GM23338 (cell line): Measurements from ENCODE around the gene AP1M1. TPM values are rescaled to one million over a fixed set of nuclear protein-coding genes. Genes with fewer than 3 reads are reported as not detected.

Experiments
- ATAC-seq: fragments of 200-7000 bp; cut with Tn5 transposase; 3 replicates; pipeline ENCODE4 v1.9.1; 2020
- DNase-seq: peaks from one replicate; pipeline ENCODE4 v3.0.0-alpha.2; 2015; ENCODE audit warnings: low spot score
- H2AFZ ChIP-seq: fragments of 200-600 bp; sonication (generic); 2 replicates; pipeline ENCODE4 v1.8.0; 2016; ENCODE audit warnings: antibody characterized with exemption, mild to moderate bottlenecking, moderate library complexity
- H3F3A ChIP-seq: fragments of 200-600 bp; sonication (generic); replicated peaks from 2 replicates; pipeline ENCODE4 v1.8.0; 2017; ENCODE audit warnings: antibody characterized with exemption, mixed run types, low read depth
- H3K27ac ChIP-seq: fragments of 200-600 bp; sonication (generic); 2 replicates; pipeline ENCODE4 v1.6.1; 2016; ENCODE audit warnings: low read depth
- H3K27me3 ChIP-seq: fragments of 200-600 bp; sonication (generic); 2 replicates; pipeline ENCODE4 v1.8.0; 2016; ENCODE audit warnings: mild to moderate bottlenecking, mixed run types, moderate library complexity; ENCODE audit not compliant: insufficient read depth
- H3K36me3 ChIP-seq: fragments of 200-600 bp; sonication (generic); 2 replicates; pipeline ENCODE4 v1.8.0; 2016; ENCODE audit warnings: mild to moderate bottlenecking; ENCODE audit not compliant: insufficient read depth
- H3K4me1 ChIP-seq: fragments of 200-600 bp; sonication (generic); 2 replicates; pipeline ENCODE4 v1.8.0; 2016; ENCODE audit warnings: mild to moderate bottlenecking, moderate library complexity; ENCODE audit not compliant: insufficient read depth
- H3K4me2 ChIP-seq: fragments of 200-600 bp; sonication (generic); 2 replicates; pipeline ENCODE4 v1.7.1; 2017; ENCODE audit warnings: mixed run types
- H3K4me3 ChIP-seq: fragments of 200-600 bp; sonication (generic); 2 replicates; pipeline ENCODE4 v1.6.1; 2016; ENCODE audit warnings: mixed run types
- H3K79me2 ChIP-seq: fragments of 200-600 bp; sonication (generic); replicated peaks from 2 replicates; pipeline ENCODE4 v1.8.0; 2017; ENCODE audit warnings: mild to moderate bottlenecking; ENCODE audit not compliant: insufficient read depth
- H3K9me2 ChIP-seq: fragments of 200-600 bp; sonication (generic); 2 replicates; pipeline ENCODE4 v1.8.0; 2017; ENCODE audit not compliant: insufficient read depth
- H4K20me1 ChIP-seq: fragments of 200-600 bp; sonication (generic); replicated peaks from 2 replicates; pipeline ENCODE4 v1.8.0; 2017; ENCODE audit warnings: mild to moderate bottlenecking; ENCODE audit not compliant: insufficient read depth
- H3K27ac Mint-ChIP-seq: 2 replicates; pipeline ENCODE4 v1.8.0; 2020; ENCODE audit warnings: inconsistent platforms, mild to moderate bottlenecking, moderate library complexity, mixed read lengths
- H3K27me3 Mint-ChIP-seq: 3 replicates; pipeline ENCODE4 v1.8.0; 2022; ENCODE audit warnings: low read depth, mild to moderate bottlenecking, moderate library complexity, mixed read lengths, inconsistent platforms; ENCODE audit not compliant: insufficient read depth, poor library complexity
- H3K36me3 Mint-ChIP-seq: 3 replicates; pipeline ENCODE4 v1.8.0; 2021; ENCODE audit warnings: low read depth, mild to moderate bottlenecking, inconsistent platforms, moderate library complexity, mixed read lengths
- H3K4me1 Mint-ChIP-seq: 3 replicates; pipeline ENCODE4 v1.8.0; 2020; ENCODE audit warnings: mild to moderate bottlenecking, inconsistent platforms, mixed read lengths
- H3K4me3 Mint-ChIP-seq: 3 replicates; pipeline ENCODE4 v1.8.0; 2021; ENCODE audit warnings: moderate library complexity, mild to moderate bottlenecking, inconsistent platforms, mixed read lengths
- H3K9me3 Mint-ChIP-seq: 3 replicates; pipeline ENCODE4 v1.8.0; 2020; ENCODE audit warnings: moderate library complexity, mild to moderate bottlenecking, inconsistent platforms, mixed read lengths
- CREB1 ChIP-seq: fragments of 250-450 bp; sonication (Bioruptor Pico); IDR thresholded peaks from 2 replicates; pipeline ENCODE4 v1.5.0; 2020; ENCODE audit warnings: low read depth, mild to moderate bottlenecking, moderate library complexity
- EZH2 ChIP-seq: fragments of 200-600 bp; sonication (generic); IDR thresholded peaks from one replicate; pipeline ENCODE4 v1.8.0; 2017; ENCODE audit warnings: antibody characterized with exemption, mild to moderate bottlenecking, low read depth; ENCODE audit not compliant: unreplicated experiment
- EZH2phosphoT487 ChIP-seq: fragments of 200-600 bp; sonication (generic); IDR thresholded peaks from one replicate; pipeline ENCODE4 v1.8.1; 2018; ENCODE audit warnings: antibody characterized with exemption; ENCODE audit not compliant: unreplicated experiment
- JUNB ChIP-seq: IDR thresholded peaks from one replicate; pipeline ENCODE4 v1.6.1; 2016; ENCODE audit warnings: antibody characterized with exemption; ENCODE audit not compliant: unreplicated experiment
- NANOG ChIP-seq: IDR thresholded peaks from 2 replicates; pipeline ENCODE4 v1.6.1; 2016; ENCODE audit warnings: antibody characterized with exemption, borderline replicate concordance
- POLR2AphosphoS5 ChIP-seq: IDR thresholded peaks from 2 replicates; pipeline ENCODE4 v1.6.1; 2016; ENCODE audit warnings: antibody characterized with exemption, low read depth
- STAT1 ChIP-seq: IDR thresholded peaks from one replicate; pipeline ENCODE4 v1.6.1; 2016; ENCODE audit warnings: antibody characterized with exemption; ENCODE audit not compliant: unreplicated experiment
- polyA plus RNA-seq: library from polyadenylated mRNA; unstranded; fragments of >200 nt; fragmentation: Nextera tagmentation; extraction: Ambion mirVana; gene quantifications from 2 replicates; pipeline ENCODE4 v1.2.1, GENCODE V29; 2016
- total RNA-seq: library from RNA; depleted of rRNA; stranded (reverse); fragments of >200 nt; shearing (Covaris generic); gene quantifications from 2 replicates; pipeline ENCODE4 v1.2.3, GENCODE V29; 2014
- TF ChIP-seq, protein P1 (sequence below), 2 experiments: fragments of 200-600 bp in 1 of 2; sonication (generic) in 1 of 2; conservative IDR thresholded peaks; 2 replicates each; pipeline versions ENCODE4 v1.5.1 to v1.6.1; 2016 to 2017; ENCODE audit warnings: antibody characterized with exemption in 2 of 2, low read depth in 2 of 2, mild to moderate bottlenecking in 2 of 2, moderate library complexity in 1 of 2
- TF ChIP-seq, protein P2 (sequence below): IDR thresholded peaks from 2 replicates; pipeline ENCODE4 v1.6.1; 2016; ENCODE audit warnings: antibody characterized with exemption
- TF ChIP-seq, protein P3 (sequence below): IDR thresholded peaks from one replicate; pipeline ENCODE4 v1.6.1; 2018; ENCODE audit warnings: antibody characterized with exemption; ENCODE audit not compliant: unreplicated experiment

AP1M1 gene
- total and polyA plus RNA-seq, 2 experiments from 2014 or later, result 22.0 to 32.0 TPM

DNA sequence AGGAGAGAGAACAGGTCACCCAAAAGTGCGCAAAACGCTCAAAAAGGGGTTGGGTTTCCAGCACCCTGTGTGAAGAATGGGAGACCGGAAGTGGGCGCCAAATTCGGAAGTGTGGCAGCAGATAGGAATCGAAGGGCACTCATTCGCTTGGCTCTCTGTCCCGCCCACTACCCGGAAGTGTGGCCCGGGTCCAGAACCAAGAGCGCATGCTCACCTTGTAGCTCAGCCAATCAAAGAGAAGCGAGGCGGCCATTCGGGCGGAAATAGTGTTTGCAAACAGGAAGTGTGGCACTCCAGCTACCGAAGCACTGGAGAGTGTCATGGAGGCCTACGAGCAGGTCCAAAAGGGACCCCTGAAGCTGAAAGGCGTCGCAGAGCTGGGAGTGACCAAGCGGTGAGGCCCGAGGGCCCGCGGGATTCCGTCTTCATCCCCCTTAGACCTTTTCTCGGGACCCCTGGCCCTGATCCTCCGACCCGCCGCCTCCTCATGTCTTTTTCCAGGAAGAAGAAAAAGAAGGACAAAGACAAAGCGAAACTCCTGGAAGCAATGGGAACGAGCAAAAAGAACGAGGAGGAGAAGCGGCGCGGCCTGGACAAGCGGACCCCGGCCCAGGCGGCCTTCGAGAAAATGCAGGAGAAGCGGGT is 12.5 kb upstream of the AP1M1 start, which contains the start of gene FAM32A (continued):
- TF ChIP-seq NANOG (no peak), CREB1 (peak; percentile 57; the same call in 1 of the 2 replicates)
- TF ChIP-seq, protein P1, sequence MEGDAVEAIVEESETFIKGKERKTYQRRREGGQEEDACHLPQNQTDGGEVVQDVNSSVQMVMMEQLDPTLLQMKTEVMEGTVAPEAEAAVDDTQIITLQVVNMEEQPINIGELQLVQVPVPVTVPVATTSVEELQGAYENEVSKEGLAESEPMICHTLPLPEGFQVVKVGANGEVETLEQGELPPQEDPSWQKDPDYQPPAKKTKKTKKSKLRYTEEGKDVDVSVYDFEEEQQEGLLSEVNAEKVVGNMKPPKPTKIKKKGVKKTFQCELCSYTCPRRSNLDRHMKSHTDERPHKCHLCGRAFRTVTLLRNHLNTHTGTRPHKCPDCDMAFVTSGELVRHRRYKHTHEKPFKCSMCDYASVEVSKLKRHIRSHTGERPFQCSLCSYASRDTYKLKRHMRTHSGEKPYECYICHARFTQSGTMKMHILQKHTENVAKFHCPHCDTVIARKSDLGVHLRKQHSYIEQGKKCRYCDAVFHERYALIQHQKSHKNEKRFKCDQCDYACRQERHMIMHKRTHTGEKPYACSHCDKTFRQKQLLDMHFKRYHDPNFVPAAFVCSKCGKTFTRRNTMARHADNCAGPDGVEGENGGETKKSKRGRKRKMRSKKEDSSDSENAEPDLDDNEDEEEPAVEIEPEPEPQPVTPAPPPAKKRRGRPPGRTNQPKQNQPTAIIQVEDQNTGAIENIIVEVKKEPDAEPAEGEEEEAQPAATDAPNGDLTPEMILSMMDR (conservative IDR thresholded peaks at IDR 0.05; ENCODE audit: low read depth in 2 of 2), result no peak
- TF ChIP-seq, protein P2, sequence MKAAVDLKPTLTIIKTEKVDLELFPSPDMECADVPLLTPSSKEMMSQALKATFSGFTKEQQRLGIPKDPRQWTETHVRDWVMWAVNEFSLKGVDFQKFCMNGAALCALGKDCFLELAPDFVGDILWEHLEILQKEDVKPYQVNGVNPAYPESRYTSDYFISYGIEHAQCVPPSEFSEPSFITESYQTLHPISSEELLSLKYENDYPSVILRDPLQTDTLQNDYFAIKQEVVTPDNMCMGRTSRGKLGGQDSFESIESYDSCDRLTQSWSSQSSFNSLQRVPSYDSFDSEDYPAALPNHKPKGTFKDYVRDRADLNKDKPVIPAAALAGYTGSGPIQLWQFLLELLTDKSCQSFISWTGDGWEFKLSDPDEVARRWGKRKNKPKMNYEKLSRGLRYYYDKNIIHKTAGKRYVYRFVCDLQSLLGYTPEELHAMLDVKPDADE, result peak; percentile 87

DNA sequence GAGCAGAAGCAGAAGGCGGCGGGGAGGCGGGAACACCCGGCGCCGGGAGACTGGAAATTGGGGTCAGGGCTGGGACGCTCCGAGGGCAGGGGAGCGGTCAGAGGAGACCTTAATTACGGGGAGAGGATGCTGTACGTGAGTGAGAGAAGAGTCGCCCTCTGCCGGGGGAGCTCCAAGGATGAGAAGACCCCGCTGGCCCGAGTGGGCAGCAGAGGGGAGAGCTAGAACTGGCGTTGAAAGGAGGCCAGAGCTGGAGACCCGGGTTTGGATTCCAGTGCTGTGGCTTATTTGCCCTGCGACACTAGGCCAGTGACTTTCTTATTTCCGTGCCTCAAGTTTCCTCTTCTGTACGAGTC is 12.0 kb upstream of the AP1M1 start:
- H3K4me1 Mint-ChIP-seq, result peaks cover 3% of the 10 kb centered on the region; the same call in 2 of the 3 replicates
- Histone ChIP-seq H3K79me2 (peaks cover 15% of the 10 kb centered on the region), H3F3A (no peaks in the 10 kb centered on the region), H3K4me1 (no peaks in the 10 kb centered on the region), H3K4me3 (peak overlapping the region; percentile 64), H2AFZ (peak overlapping the region; percentile 15; the same call in 1 of the 2 replicates), H3K9me2 (no peaks in the 10 kb centered on the region), H4K20me1 (peaks cover 4% of the 10 kb centered on the region; the same call in 1 of the 2 replicates), H3K27me3 (no peaks in the 10 kb centered on the region), H3K4me2 (peak overlapping the region; percentile 91), H3K36me3 (no peaks in the 10 kb centered on the region; the same call in 1 of the 2 replicates), H3K27ac (no peak overlapping the region)
- peak; percentile 81 for ATAC-seq
- H3K4me3 Mint-ChIP-seq, result peak overlapping the region; percentile 95
- peaks cover 32% of the 10 kb centered on the region for H3K36me3 Mint-ChIP-seq
- H3K27me3 Mint-ChIP-seq, result peaks cover 12% of the 10 kb centered on the region
- peak overlapping the region; percentile 98 for H3K27ac Mint-ChIP-seq
- no peaks in the 10 kb centered on the region for H3K9me3 Mint-ChIP-seq
- DNase-seq, result peak; percentile 78
- TF ChIP-seq STAT1 (no peak), EZH2phosphoT487 (no peak)
- TF ChIP-seq, protein P1 (conservative IDR thresholded peaks at IDR 0.05; ENCODE audit: low read depth in 2 of 2), result peak; percentile 46 to 57

DNA sequence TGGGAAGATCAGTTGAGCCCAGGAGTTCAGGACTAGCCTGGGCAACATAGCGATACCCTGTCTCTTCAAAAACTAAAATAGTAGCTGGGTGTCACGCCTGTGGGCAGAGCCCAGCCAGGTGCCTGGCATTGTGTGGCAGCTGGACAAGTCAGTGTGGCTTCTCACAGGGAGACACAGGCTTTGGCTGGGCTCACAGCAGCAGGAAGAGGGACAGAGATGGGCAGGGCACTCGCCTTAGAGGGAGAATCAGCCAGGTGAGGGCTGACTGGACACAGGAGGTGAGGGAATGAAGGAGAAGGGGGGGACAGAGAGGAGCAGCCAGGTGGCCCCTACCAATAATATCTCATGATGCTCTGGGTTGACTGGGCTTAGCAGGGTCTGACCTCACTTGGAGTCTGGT is 9.2 kb upstream of the AP1M1 start:
- no peak for ATAC-seq
- no peak overlapping the region for H3K4me3 Mint-ChIP-seq
- Histone ChIP-seq H3K36me3 (no peaks in the 10 kb centered on the region; the same call in 1 of the 2 replicates), H3F3A (no peaks in the 10 kb centered on the region), H3K27ac (no peak overlapping the region), H3K4me3 (no peak overlapping the region), H3K9me2 (no peaks in the 10 kb centered on the region), H3K27me3 (no peaks in the 10 kb centered on the region), H4K20me1 (peaks cover 4% of the 10 kb centered on the region; the same call in 1 of the 2 replicates), H3K4me2 (no peak overlapping the region), H3K4me1 (no peaks in the 10 kb centered on the region), H3K79me2 (peaks cover 15% of the 10 kb centered on the region), H2AFZ (no peak overlapping the region)
- peaks cover 47% of the 10 kb centered on the region for H3K36me3 Mint-ChIP-seq
- H3K27ac Mint-ChIP-seq, result no peak overlapping the region
- H3K27me3 Mint-ChIP-seq, result peaks cover 12% of the 10 kb centered on the region
- peaks cover 5% of the 10 kb centered on the region for H3K4me1 Mint-ChIP-seq
- no peak for DNase-seq
- H3K9me3 Mint-ChIP-seq, result no peaks in the 10 kb centered on the region
- TF ChIP-seq EZH2, result no peak
- TF ChIP-seq POLR2AphosphoS5, result no peak
- TF ChIP-seq, protein P3, sequence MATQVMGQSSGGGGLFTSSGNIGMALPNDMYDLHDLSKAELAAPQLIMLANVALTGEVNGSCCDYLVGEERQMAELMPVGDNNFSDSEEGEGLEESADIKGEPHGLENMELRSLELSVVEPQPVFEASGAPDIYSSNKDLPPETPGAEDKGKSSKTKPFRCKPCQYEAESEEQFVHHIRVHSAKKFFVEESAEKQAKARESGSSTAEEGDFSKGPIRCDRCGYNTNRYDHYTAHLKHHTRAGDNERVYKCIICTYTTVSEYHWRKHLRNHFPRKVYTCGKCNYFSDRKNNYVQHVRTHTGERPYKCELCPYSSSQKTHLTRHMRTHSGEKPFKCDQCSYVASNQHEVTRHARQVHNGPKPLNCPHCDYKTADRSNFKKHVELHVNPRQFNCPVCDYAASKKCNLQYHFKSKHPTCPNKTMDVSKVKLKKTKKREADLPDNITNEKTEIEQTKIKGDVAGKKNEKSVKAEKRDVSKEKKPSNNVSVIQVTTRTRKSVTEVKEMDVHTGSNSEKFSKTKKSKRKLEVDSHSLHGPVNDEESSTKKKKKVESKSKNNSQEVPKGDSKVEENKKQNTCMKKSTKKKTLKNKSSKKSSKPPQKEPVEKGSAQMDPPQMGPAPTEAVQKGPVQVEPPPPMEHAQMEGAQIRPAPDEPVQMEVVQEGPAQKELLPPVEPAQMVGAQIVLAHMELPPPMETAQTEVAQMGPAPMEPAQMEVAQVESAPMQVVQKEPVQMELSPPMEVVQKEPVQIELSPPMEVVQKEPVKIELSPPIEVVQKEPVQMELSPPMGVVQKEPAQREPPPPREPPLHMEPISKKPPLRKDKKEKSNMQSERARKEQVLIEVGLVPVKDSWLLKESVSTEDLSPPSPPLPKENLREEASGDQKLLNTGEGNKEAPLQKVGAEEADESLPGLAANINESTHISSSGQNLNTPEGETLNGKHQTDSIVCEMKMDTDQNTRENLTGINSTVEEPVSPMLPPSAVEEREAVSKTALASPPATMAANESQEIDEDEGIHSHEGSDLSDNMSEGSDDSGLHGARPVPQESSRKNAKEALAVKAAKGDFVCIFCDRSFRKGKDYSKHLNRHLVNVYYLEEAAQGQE, result no peak
- no peak for TF ChIP-seq JUNB
